Stimulated activated CD4-positive, alpha-beta T cell treated with anti-CD3 and anti-CD28 coated beads, Interleukin-4, amount 100 ng/mL, for 48 hours (primary cell): ENCODE measurements around the gene PLCB1.
"Not testable (repeated sequence)": the region's sequence is repeated elsewhere in the genome, so short reads cannot be mapped to it uniquely, and the experiment has no call there.

Experiments used
- DNase-seq, 2 donors: peaks; one replicate each; pipeline ENCODE4 v3.0.0-alpha.2; 2020; ENCODE audit warnings: low read depth in 2 of 2

Gene PLCB1

GRCh38 chr20:8545212-8545611 is 413.1 kb downstream of the PLCB1 start:
- DNase-seq: no peak

- no peak for DNase-seq
Measured at GRCh38 chr20:8547035-8547650, 415.1 kb downstream of the PLCB1 start.

GRCh38 chr20:8547968-8548588 is 416.0 kb downstream of the PLCB1 start:
- no peak for DNase-seq

GRCh38 chr20:8549192-8549591 is 417.1 kb downstream of the PLCB1 start:
- DNase-seq: no peak

- DNase-seq: no peak
Measured at GRCh38 chr20:8557711-8558110, 425.6 kb downstream of the PLCB1 start.

- no peak for DNase-seq
Measured at GRCh38 chr20:8562356-8562755, 430.3 kb downstream of the PLCB1 start.

GRCh38 chr20:8568075-8568474 is 436.0 kb downstream of the PLCB1 start:
- no peak for DNase-seq

GRCh38 chr20:8569766-8570165 is 437.7 kb downstream of the PLCB1 start:
- no peak for DNase-seq

- no peak for DNase-seq
Measured at GRCh38 chr20:8571611-8572010, 439.5 kb downstream of the PLCB1 start.

- DNase-seq: no peak
Measured at GRCh38 chr20:8573686-8574085, 441.6 kb downstream of the PLCB1 start.

- DNase-seq: no peak
Measured at GRCh38 chr20:8575114-8575513, 443.0 kb downstream of the PLCB1 start.

GRCh38 chr20:8578161-8578865 is 446.2 kb downstream of the PLCB1 start:
- no peak for DNase-seq

- DNase-seq: no peak
Measured at GRCh38 chr20:8579035-8579434, 447.0 kb downstream of the PLCB1 start.

GRCh38 chr20:8581446-8582183 is 449.5 kb downstream of the PLCB1 start:
- no peak for DNase-seq

- no peak for DNase-seq
Measured at GRCh38 chr20:8583012-8583565, 451.0 kb downstream of the PLCB1 start.

GRCh38 chr20:8583566-8584043 is 451.5 kb downstream of the PLCB1 start:
- DNase-seq: no peak

GRCh38 chr20:8587251-8587650 is 455.2 kb downstream of the PLCB1 start:
- DNase-seq: no peak

GRCh38 chr20:8587810-8588209 is 455.7 kb downstream of the PLCB1 start:
- no peak for DNase-seq

- no peak for DNase-seq
Measured at GRCh38 chr20:8589956-8590355, 457.9 kb downstream of the PLCB1 start.

GRCh38 chr20:8600910-8601541 is 469.0 kb downstream of the PLCB1 start:
- not testable (repeated sequence) for DNase-seq

GRCh38 chr20:8601542-8601912 is 469.5 kb downstream of the PLCB1 start:
- DNase-seq: no peak
